Lung (tissue), 12 donors: ENCODE results near the gene CYP2A6. TPM values are rescaled to one million over a fixed set of nuclear protein-coding genes. Genes with fewer than 3 reads are reported as not detected.
"Not testable (repeated sequence)": the region's sequence is repeated elsewhere in the genome, so short reads cannot be mapped to it uniquely, and the experiment has no call there.

Experiments
- ATAC-seq: fragments of 200-7000 bp; cut with Tn5 transposase; one replicate; pipeline ENCODE4 v1.9.1; 2020; ENCODE audit warnings: moderate number of reproducible peaks; ENCODE audit not compliant: insufficient read depth, low FRiP score
- DNase-seq, 3 donors: peaks; one replicate each; pipeline ENCODE4 v3.0.0-alpha.2; 2013 to 2017
- H3K27ac ChIP-seq, 2 donors: one replicate each; pipeline ENCODE4 v1.5.1; 2013; ENCODE audit warnings: mild to moderate bottlenecking in 2 of 2, moderate library complexity in 2 of 2, control low read depth in 1 of 2, inconsistent platforms in 1 of 2, low read depth in 1 of 2, low read length in 1 of 2
- H3K27me3 ChIP-seq, 3 donors: one replicate each; pipeline ENCODE4 v1.5.1; 2013; ENCODE audit warnings: low read length in 2 of 3; ENCODE audit not compliant: control insufficient read depth in 3 of 3, insufficient read depth in 3 of 3
- H3K36me3 ChIP-seq, 4 donors: one replicate each; pipeline ENCODE4 v1.5.1; 2013; ENCODE audit warnings: low read length in 4 of 4, mild to moderate bottlenecking in 1 of 4, moderate library complexity in 1 of 4; ENCODE audit not compliant: control insufficient read depth in 4 of 4, insufficient read depth in 4 of 4
- H3K4me1 ChIP-seq, 5 donors: one replicate each; pipeline ENCODE4 v1.5.1; 2013; ENCODE audit warnings: low read length in 5 of 5, mild to moderate bottlenecking in 2 of 5, moderate library complexity in 1 of 5; ENCODE audit not compliant: control insufficient read depth in 5 of 5, insufficient read depth in 5 of 5
- H3K4me3 ChIP-seq: one replicate; pipeline ENCODE4 v1.5.1; 2013; ENCODE audit warnings: mild to moderate bottlenecking, control low read depth, moderate library complexity
- H3K9ac ChIP-seq, 2 donors: one replicate each; pipeline ENCODE4 v1.5.1; 2013; ENCODE audit warnings: low read length in 2 of 2, control low read depth in 1 of 2; ENCODE audit not compliant: insufficient read depth in 1 of 2
- H3K9me3 ChIP-seq, 4 donors: one replicate each; pipeline ENCODE4 v1.5.1; 2013; ENCODE audit warnings: low read length in 3 of 4, mild to moderate bottlenecking in 1 of 4, moderate library complexity in 1 of 4; ENCODE audit not compliant: control insufficient read depth in 4 of 4, insufficient read depth in 3 of 4
- WGBS, 2 donors: extraction: QIAGEN DNeasy Blood & Tissue Kit; methylation state at CpG; one replicate each; pipeline ENCODE4 v1.1.7; 2013; 5-methylcytosine and 5-hydroxymethylcytosine counted together
- polyA plus RNA-seq, 2 donors: library from polyadenylated mRNA; stranded (reverse); fragments of 200-250 nt; gene quantifications; one replicate each; pipeline ENCODE4 v1.2.1, GENCODE V29; 2013
- total RNA-seq, 2 donors: library from RNA; depleted of rRNA in 1 of 2; stranded (reverse); fragments of >200 nt in 1 of 2; gene quantifications; one replicate each; pipeline ENCODE4 v1.2.1, GENCODE V29; 2014 to 2021
- TF ChIP-seq, protein P1 (sequence below): IDR thresholded peaks from 2 replicates; pipeline ENCODE4 v1.5.1; 2012; ENCODE audit warnings: mild to moderate bottlenecking; ENCODE audit errors: control extremely low read depth, extremely low read depth
- donor health status: control.
- donor health status: control.
- donor health status: Bipolar disorder and iron deficiency.
- donor health status: healthy.
- donor health status: DM: yes; HTN: yes; CAD: no.

The CYP2A6 gene
- total and polyA plus RNA-seq, 4 donors: 0.45 to 1.7 (median 0.77) TPM

GRCh38 chr19:40842997-40843652, 7.1 kb downstream of the CYP2A6 start:
- 26 to 34% methylated on average over 9 to 10 of the region's 12 CpGs for WGBS, 2 donors
- H3K4me3 ChIP-seq, H3K27ac ChIP-seq: not testable (repeated sequence)

DNA sequence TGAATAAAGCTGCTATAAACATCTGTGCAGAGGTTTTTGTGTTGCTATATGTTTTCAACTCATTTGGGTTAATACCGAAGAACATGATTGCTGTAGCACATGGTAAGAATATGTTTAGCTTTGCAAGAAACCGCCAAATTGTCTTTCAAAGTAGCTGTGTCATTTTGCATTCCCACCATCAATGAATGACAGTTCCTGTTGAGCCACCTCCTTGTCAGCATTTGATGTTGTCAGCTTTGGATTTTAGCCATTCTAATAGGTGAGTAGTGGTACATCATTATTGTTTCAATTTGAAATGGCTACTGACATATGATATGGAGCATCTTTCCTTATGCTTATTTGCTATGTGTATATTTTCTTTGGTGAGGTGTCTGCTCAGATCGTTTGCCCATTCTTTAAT, 8.2 kb downstream of the CYP2A6 start:
- H3K4me3 ChIP-seq, H3K4me1 ChIP-seq, H3K27me3 ChIP-seq, H3K27ac ChIP-seq, H3K36me3 ChIP-seq, H3K9me3 ChIP-seq, H3K9ac ChIP-seq, ATAC-seq, DNase-seq: not testable (repeated sequence)
- WGBS, 2 donors: 88 to 95% methylated on average over 3 of the region's 3 CpGs

More at GRCh38 chr19:40842997-40843652, 7.1 kb downstream of the CYP2A6 start:
- not testable (repeated sequence) for H3K4me1 ChIP-seq, H3K9me3 ChIP-seq, H3K27me3 ChIP-seq, ATAC-seq, H3K36me3 ChIP-seq, DNase-seq, H3K9ac ChIP-seq

DNA sequence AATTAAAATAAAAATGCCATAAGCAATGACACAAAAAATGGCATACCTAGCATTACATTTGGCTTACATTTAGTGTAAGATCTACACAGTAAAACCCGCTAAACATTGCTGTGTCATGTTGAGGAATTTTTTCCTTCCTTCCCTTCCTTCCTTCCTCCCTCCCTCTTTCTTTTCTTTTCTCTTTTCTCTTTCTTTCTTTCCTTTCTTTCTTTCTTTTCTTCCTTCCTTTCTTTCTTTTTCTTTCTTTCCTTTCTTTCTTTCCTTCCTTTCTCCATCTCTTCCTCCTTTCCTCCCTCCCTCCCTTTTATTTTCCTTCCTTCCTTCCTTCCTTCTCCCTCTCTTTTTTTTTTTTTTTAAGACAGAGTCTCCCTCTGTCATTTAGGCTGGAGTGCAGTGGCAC, 11.8 kb downstream of the CYP2A6 start:
- not testable (repeated sequence) for H3K27me3 ChIP-seq, ATAC-seq, H3K27ac ChIP-seq, H3K4me1 ChIP-seq, DNase-seq, H3K9ac ChIP-seq, H3K9me3 ChIP-seq, H3K36me3 ChIP-seq, H3K4me3 ChIP-seq
- 77 to 78% methylated on average over 1 of the region's 1 CpG for WGBS, 2 donors

DNA sequence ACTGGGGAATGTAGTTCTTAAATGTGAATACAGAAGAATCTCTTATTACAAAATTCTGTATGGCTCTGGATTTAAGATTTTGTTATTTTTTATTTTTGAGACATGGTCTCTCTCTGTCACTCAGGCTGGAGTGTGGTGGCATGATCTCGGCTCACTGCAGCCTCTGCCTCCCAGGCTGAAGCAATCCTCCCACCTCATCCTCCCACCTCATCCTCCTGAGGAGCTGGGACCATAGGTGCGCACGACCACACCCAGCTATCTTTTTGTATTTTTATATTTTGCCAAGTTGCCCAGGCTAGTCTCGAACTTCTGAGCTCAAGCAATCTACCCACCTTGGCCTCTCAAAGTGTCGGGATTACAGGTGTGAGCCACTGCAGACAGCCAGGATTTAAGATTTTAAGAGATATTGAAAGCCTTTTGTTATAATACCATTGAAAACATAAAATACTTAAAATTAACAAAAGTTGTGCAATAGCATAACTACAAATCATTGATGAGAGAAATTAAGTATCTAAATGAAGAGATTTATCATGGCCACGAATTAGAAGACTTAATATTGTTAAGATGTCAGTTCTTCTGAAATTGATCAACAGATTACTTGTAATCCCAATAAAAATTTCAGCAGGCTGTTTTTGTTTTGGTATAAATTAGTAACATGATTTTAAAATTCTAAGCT, 13.4 kb downstream of the CYP2A6 start:
- Histone ChIP-seq H3K27ac (no peak overlapping the region), H3K36me3 (no peaks in the 10 kb centered on the region), H3K27me3 (no peaks in the 10 kb centered on the region), H3K9ac (no peak overlapping the region), H3K4me1 (no peaks in the 10 kb centered on the region), H3K4me3 (no peak overlapping the region), H3K9me3 (no peaks in the 10 kb centered on the region)
- DNase-seq (no peak), ATAC-seq (no peak)
- WGBS, 2 donors: 89 to 92% methylated on average over 6 of the region's 6 CpGs
- TF ChIP-seq, protein P1, sequence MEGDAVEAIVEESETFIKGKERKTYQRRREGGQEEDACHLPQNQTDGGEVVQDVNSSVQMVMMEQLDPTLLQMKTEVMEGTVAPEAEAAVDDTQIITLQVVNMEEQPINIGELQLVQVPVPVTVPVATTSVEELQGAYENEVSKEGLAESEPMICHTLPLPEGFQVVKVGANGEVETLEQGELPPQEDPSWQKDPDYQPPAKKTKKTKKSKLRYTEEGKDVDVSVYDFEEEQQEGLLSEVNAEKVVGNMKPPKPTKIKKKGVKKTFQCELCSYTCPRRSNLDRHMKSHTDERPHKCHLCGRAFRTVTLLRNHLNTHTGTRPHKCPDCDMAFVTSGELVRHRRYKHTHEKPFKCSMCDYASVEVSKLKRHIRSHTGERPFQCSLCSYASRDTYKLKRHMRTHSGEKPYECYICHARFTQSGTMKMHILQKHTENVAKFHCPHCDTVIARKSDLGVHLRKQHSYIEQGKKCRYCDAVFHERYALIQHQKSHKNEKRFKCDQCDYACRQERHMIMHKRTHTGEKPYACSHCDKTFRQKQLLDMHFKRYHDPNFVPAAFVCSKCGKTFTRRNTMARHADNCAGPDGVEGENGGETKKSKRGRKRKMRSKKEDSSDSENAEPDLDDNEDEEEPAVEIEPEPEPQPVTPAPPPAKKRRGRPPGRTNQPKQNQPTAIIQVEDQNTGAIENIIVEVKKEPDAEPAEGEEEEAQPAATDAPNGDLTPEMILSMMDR: no peak

DNA sequence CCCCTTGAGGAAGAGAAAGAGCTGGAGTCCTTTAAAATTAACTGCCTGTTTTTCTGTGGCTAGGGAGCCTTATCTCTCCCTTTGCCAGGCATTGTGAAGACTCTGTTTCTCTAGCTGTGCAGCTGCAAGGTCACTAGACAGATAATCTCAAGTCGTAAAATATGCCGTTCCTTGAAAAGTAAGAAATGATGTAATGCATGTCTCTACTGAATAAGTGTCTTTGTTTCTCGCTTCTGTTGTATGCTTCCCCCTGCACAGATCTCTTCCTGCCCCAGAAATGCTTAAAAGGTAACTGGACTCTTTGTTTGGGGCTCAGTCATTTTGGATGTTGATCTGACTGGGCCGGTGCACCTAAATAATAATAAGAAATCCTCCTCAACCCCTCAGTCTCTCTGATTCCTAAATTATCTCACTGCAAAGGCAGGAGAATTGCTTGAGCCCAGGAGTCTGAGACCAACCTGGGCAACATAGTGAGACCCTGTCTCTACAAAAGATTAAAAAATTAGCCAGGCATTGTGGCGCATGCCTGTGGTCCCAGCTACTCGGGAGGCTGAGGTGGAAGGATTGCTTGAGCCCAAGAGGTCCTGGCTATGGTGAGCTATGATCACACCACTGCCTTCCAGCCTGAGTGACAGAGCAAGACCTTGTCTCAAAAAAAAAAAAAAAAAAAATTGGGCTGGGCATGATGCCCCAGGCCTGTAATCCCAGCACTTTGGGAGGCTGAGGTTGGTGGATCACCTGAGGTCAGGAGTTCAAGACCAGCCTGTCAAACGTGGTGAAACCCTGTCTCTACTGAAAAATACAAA, 16.3 kb downstream of the CYP2A6 start:
- H3K4me1 ChIP-seq, H3K9me3 ChIP-seq, H3K27me3 ChIP-seq, DNase-seq, H3K4me3 ChIP-seq, H3K9ac ChIP-seq, H3K36me3 ChIP-seq, H3K27ac ChIP-seq, ATAC-seq: not testable (repeated sequence)
- WGBS, 2 donors: 47 to 49% methylated on average over 7 of the region's 7 CpGs

DNA sequence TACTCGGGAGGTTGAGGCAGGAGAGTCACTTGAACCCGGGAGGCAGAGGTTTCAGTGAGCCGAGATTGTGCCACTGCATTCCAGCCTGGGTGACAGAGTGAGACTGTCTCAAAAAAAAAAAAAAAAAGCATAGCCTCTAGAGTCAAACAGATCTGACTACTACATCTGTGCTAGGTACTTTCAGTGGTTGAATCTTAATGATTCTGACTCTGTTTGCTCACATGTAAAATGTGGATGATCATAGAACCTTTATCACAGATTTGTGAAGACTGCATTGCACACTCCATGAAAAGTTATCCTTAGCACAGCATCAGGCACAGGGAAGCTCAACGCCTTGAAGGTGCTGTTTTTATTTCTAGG, 17.8 kb downstream of the CYP2A6 start:
- not testable (repeated sequence) for DNase-seq, H3K9me3 ChIP-seq, H3K4me1 ChIP-seq, ATAC-seq, H3K4me3 ChIP-seq, H3K9ac ChIP-seq, H3K36me3 ChIP-seq, H3K27ac ChIP-seq, H3K27me3 ChIP-seq
- 69 to 83% methylated on average over 4 of the region's 4 CpGs for WGBS, 2 donors
